Brain pericyte (primary cell): Measurements from ENCODE around the gene KCNK16.

ENCODE experiments used
- DNase-seq: peaks from one replicate; pipeline ENCODE4 v3.0.0-alpha.2; 2012; ENCODE audit warnings: low read depth, low spot score

Gene KCNK16

GRCh38 chr6:39276379-39276995 lies 46.0 kb downstream of the KCNK16 start:
- no peak for DNase-seq

- no peak for DNase-seq
Measured at GRCh38 chr6:39274903-39275302, 47.6 kb downstream of the KCNK16 start.

GRCh38 chr6:39274471-39274870 lies 48.0 kb downstream of the KCNK16 start:
- no peak for DNase-seq

- DNase-seq: no peak
Measured at GRCh38 chr6:39273406-39273821, 49.1 kb downstream of the KCNK16 start.

- no peak for DNase-seq
Measured at GRCh38 chr6:39269961-39270360, 52.5 kb downstream of the KCNK16 start.

GRCh38 chr6:39268721-39269120 lies 53.8 kb downstream of the KCNK16 start:
- DNase-seq: no peak

GRCh38 chr6:39268171-39268570 lies 54.3 kb downstream of the KCNK16 start:
- DNase-seq: no peak

- no peak for DNase-seq
Measured at GRCh38 chr6:39266782-39267355, 55.6 kb downstream of the KCNK16 start.

GRCh38 chr6:39266375-39266774 lies 56.1 kb downstream of the KCNK16 start:
- DNase-seq: no peak
